Measurements from ENCODE around the gene URAD.
A peak's percentile ranks its signal among the peaks of the same experiment; 100 is the strongest.

Gene URAD

GRCh38 chr13:27954406-27954851 is 34.1 kb downstream of the URAD start:
- no peak for DNase-seq

GRCh38 chr13:27953676-27954405 is 34.7 kb downstream of the URAD start:
- DNase-seq: peak; percentile 67

GRCh38 chr13:27952876-27953675 is 35.4 kb downstream of the URAD start:
- no peak for DNase-seq

GRCh38 chr13:27942972-27943371 is 45.5 kb downstream of the URAD start:
- DNase-seq: no peak

GRCh38 chr13:27933580-27934328 is 54.7 kb downstream of the URAD start:
- DNase-seq: no peak

- DNase-seq: no peak
Measured at GRCh38 chr13:27933118-27933517, 55.4 kb downstream of the URAD start.

- no peak for DNase-seq
Measured at GRCh38 chr13:27929868-27930267, 58.6 kb downstream of the URAD start.

GRCh38 chr13:27928805-27929753 is 59.4 kb downstream of the URAD start:
- no peak for DNase-seq

- no peak for DNase-seq
Measured at GRCh38 chr13:27928353-27928804, 60.1 kb downstream of the URAD start.
